Memory B cell (primary cell): Measurements from ENCODE around the gene MEF2A.
A peak's percentile ranks its signal among the peaks of the same experiment; 100 is the strongest.

Experiments
- ATAC-seq: fragments of 150-1000 bp; cut with Tn5 transposase; 2 replicates; pipeline ENCODE4 v1.10.0; 2021; ENCODE audit warnings: low read depth, mild to moderate bottlenecking, moderate library complexity
- DNase-seq, 2 donors: peaks; one replicate each; pipeline ENCODE4 v3.0.0; 2022; ENCODE audit warnings: low spot score in 2 of 2
- H3K27ac Mint-ChIP-seq: one replicate; pipeline ENCODE4 v1.8.0; 2022; ENCODE audit warnings: mild to moderate bottlenecking, moderate library complexity, mixed read lengths
- H3K27me3 Mint-ChIP-seq: one replicate; pipeline ENCODE4 v1.8.0; 2022; ENCODE audit warnings: mixed read lengths
- H3K36me3 Mint-ChIP-seq: one replicate; pipeline ENCODE4 v1.8.0; 2022; ENCODE audit warnings: mild to moderate bottlenecking, mixed read lengths
- H3K4me1 Mint-ChIP-seq: one replicate; pipeline ENCODE4 v1.8.0; 2022; ENCODE audit warnings: mixed read lengths
- H3K4me3 Mint-ChIP-seq: one replicate; pipeline ENCODE4 v1.8.0; 2022; ENCODE audit warnings: mild to moderate bottlenecking, moderate library complexity, mixed read lengths
- H3K9me3 Mint-ChIP-seq: one replicate; pipeline ENCODE4 v1.8.0; 2022; ENCODE audit warnings: mixed read lengths

The MEF2A gene

DNA sequence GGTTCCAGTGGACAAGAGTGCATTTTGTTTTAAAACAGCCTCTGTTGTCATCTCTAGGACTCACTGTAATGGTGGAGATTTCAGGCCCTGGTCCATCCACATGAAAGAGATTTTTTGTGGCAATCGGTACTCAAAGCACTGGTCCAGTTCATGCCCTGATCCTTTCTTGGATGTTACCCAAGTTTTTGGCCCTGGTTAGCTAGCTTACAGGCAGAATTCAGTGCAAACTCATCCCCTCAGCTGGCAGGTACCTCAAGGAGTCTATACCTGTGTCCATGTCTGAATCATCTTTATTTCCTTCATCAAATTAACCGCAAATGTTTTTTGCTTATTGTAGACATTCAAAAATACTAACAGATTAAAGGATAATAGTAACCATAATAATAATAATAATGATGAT, 13.7 kb upstream of the MEF2A start:
- Mint-ChIP-seq H3K27ac (no peak overlapping the region), H3K9me3 (no peaks in the 10 kb centered on the region), H3K4me3 (no peak overlapping the region), H3K4me1 (peaks cover 28% of the 10 kb centered on the region), H3K27me3 (no peaks in the 10 kb centered on the region), H3K36me3 (no peaks in the 10 kb centered on the region)
- ATAC-seq (no peak), DNase-seq (no peak)

- Mint-ChIP-seq H3K27me3 (no peaks in the 10 kb centered on the region), H3K4me3 (no peak overlapping the region), H3K4me1 (peaks cover 32% of the 10 kb centered on the region), H3K9me3 (no peaks in the 10 kb centered on the region), H3K27ac (peak overlapping the region; percentile 69), H3K36me3 (no peaks in the 10 kb centered on the region)
- no peak for ATAC-seq
- no peak for DNase-seq
Observed at GRCh38 chr15:99554880-99555488, 10.8 kb upstream of the MEF2A start.

- Mint-ChIP-seq H3K9me3 (no peaks in the 10 kb centered on the region), H3K4me3 (no peak overlapping the region), H3K27me3 (no peaks in the 10 kb centered on the region), H3K4me1 (peaks cover 32% of the 10 kb centered on the region), H3K36me3 (no peaks in the 10 kb centered on the region), H3K27ac (peak overlapping the region; percentile 69)
- peak; percentile 91 for ATAC-seq
- DNase-seq: peak; percentile 16 to 18
Observed at GRCh38 chr15:99556011-99556410, 9.8 kb upstream of the MEF2A start.

GRCh38 chr15:99556578-99556977, 9.2 kb upstream of the MEF2A start:
- no peaks in the 10 kb centered on the region for H3K9me3 Mint-ChIP-seq
- no peak for ATAC-seq
- H3K4me3 Mint-ChIP-seq: no peak overlapping the region
- H3K27me3 Mint-ChIP-seq: no peaks in the 10 kb centered on the region
- H3K27ac Mint-ChIP-seq: peak overlapping the region; percentile 69
- H3K36me3 Mint-ChIP-seq: no peaks in the 10 kb centered on the region
- peaks cover 30% of the 10 kb centered on the region for H3K4me1 Mint-ChIP-seq
- no peak for DNase-seq

- Mint-ChIP-seq H3K4me1 (peaks cover 34% of the 10 kb centered on the region), H3K9me3 (no peaks in the 10 kb centered on the region), H3K36me3 (no peaks in the 10 kb centered on the region), H3K27me3 (no peaks in the 10 kb centered on the region), H3K27ac (peak overlapping the region; percentile 19), H3K4me3 (no peak overlapping the region)
- ATAC-seq: no peak
- DNase-seq: no peak
Observed at GRCh38 chr15:99558084-99558483, 7.7 kb upstream of the MEF2A start.

DNA sequence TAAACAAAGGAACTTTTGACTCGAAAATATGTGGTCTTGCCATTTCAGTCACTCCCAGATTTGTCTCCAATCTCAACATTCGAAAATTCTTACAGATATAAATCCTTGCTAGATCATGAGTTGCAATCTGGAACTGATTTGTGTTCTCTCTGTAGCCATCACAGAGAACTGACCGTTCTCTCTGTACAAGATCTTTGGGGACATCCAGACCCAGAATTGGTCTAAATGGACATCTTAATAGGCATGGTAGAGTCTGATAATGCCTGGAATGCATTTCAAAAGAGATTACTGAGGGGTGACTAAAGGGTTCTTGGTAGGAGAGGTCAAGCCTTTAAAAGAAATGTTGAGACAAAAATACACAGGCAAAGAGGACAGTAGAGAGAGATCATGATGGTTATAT, 7.2 kb upstream of the MEF2A start:
- Mint-ChIP-seq H3K9me3 (no peaks in the 10 kb centered on the region), H3K27me3 (no peaks in the 10 kb centered on the region), H3K36me3 (no peaks in the 10 kb centered on the region), H3K4me1 (peaks cover 37% of the 10 kb centered on the region), H3K4me3 (no peak overlapping the region), H3K27ac (no peak overlapping the region)
- no peak for DNase-seq
- ATAC-seq: no peak

GRCh38 chr15:99561476-99562230, 4.1 kb upstream of the MEF2A start:
- Mint-ChIP-seq H3K36me3 (no peaks in the 10 kb centered on the region), H3K27ac (peak overlapping the region; percentile 60), H3K4me1 (peaks cover 33% of the 10 kb centered on the region), H3K4me3 (no peak overlapping the region), H3K9me3 (no peaks in the 10 kb centered on the region), H3K27me3 (no peaks in the 10 kb centered on the region)
- DNase-seq (no peak), ATAC-seq (no peak)

- H3K27me3 Mint-ChIP-seq: no peaks in the 10 kb centered on the region
- H3K27ac Mint-ChIP-seq: peak overlapping the region; percentile 60
- ATAC-seq (no peak), DNase-seq (no peak)
- no peaks in the 10 kb centered on the region for H3K9me3 Mint-ChIP-seq
- peaks cover 35% of the 10 kb centered on the region for H3K4me1 Mint-ChIP-seq
- no peaks in the 10 kb centered on the region for H3K36me3 Mint-ChIP-seq
- H3K4me3 Mint-ChIP-seq: no peak overlapping the region
Observed at GRCh38 chr15:99562238-99562637, 3.5 kb upstream of the MEF2A start.

DNA sequence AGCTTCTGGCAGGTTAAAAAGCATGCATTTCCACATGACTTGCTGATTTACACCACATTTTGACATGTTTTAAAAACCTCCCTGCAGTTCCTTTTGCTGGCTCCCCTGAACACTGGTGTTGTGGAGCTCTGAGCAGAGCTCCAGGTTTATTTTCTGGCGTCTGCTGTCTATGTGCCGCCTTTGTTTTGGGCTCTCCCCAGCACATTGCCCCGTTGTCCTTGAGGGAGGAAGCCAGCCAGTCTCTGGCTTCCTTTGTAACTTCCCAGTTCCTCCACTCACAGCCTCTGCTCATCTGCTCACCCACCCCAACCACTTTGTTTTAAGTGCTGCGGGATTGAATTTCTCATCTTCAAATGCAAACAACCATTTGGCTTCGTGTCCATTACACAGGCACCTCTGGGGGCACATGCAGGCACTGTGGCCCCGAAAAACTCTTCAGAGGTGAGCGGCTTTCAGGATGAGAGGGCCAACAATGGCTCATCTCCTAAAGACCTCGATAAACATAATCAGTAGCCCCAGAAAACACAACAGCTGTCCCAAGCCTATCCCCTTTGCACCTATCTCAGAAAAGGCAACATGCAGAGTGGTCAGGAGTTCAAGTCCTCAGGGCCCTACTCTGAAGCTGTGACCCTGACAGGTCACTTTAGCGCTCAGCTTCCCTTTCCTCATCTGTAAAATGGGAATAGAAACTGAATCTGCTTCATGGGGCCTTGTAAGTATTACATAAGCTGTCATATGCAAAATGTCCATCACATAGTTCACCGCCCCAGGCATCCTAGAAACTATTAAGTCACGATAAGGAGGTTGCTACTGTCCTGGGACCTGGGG, 1.3 kb upstream of the MEF2A start:
- H3K9me3 Mint-ChIP-seq: no peaks in the 10 kb centered on the region
- peaks cover 40% of the 10 kb centered on the region for H3K4me1 Mint-ChIP-seq
- DNase-seq: peak; percentile 3 to 20
- peak; percentile 48 for ATAC-seq
- H3K36me3 Mint-ChIP-seq: peaks cover 3% of the 10 kb centered on the region
- H3K4me3 Mint-ChIP-seq: peak overlapping the region; percentile 59
- peak overlapping the region; percentile 99 for H3K27ac Mint-ChIP-seq
- no peaks in the 10 kb centered on the region for H3K27me3 Mint-ChIP-seq

GRCh38 chr15:99565049-99565298, 810 bp upstream of the MEF2A start:
- peaks cover 40% of the 10 kb centered on the region for H3K4me1 Mint-ChIP-seq
- H3K27me3 Mint-ChIP-seq: no peaks in the 10 kb centered on the region
- DNase-seq (peak in 1 of 2 donors; percentile 77), ATAC-seq (no peak)
- peak overlapping the region; percentile 99 for H3K27ac Mint-ChIP-seq
- H3K4me3 Mint-ChIP-seq: peak overlapping the region; percentile 59
- peaks cover 3% of the 10 kb centered on the region for H3K36me3 Mint-ChIP-seq
- no peaks in the 10 kb centered on the region for H3K9me3 Mint-ChIP-seq

GRCh38 chr15:99566157-99566897, 543 bp downstream of the MEF2A start:
- peaks cover 3% of the 10 kb centered on the region for H3K36me3 Mint-ChIP-seq
- peak; percentile 11 for ATAC-seq

GRCh38 chr15:99568625-99569352, 3.0 kb downstream of the MEF2A start:
- Mint-ChIP-seq H3K27ac (peak overlapping the region; percentile 86), H3K4me1 (peaks cover 37% of the 10 kb centered on the region), H3K9me3 (no peaks in the 10 kb centered on the region), H3K27me3 (no peaks in the 10 kb centered on the region), H3K36me3 (peaks cover 11% of the 10 kb centered on the region), H3K4me3 (peak overlapping the region; percentile 70)
- no peak for ATAC-seq
- no peak for DNase-seq

More at GRCh38 chr15:99566157-99566897, 543 bp downstream of the MEF2A start:
- H3K27ac Mint-ChIP-seq: peak overlapping the region; percentile 99
- H3K4me3 Mint-ChIP-seq: peak overlapping the region; percentile 99
- peaks cover 39% of the 10 kb centered on the region for H3K4me1 Mint-ChIP-seq
- peak; percentile 39 to 65 for DNase-seq
- H3K9me3 Mint-ChIP-seq: no peaks in the 10 kb centered on the region
- H3K27me3 Mint-ChIP-seq: no peaks in the 10 kb centered on the region

DNA sequence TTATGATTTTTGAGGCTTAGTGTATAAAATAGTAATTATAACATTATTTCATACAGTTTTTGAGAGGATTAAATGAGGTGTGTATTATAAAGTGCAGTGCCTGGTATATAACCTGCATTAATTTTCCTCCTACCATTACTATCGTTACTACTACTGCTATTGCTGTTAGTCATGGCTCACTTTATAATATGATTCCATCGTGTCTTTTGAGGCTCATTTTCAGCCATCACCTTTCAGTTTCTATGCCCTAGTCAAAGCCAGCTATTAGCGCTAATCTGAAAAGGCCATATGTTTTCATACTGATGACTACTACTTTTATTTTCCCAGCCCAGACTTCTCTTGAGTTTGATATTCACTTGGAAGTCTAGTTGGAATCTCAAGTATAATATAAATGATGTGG, 5.5 kb downstream of the MEF2A start:
- no peaks in the 10 kb centered on the region for H3K9me3 Mint-ChIP-seq
- H3K4me1 Mint-ChIP-seq: peaks cover 43% of the 10 kb centered on the region
- no peak for DNase-seq
- H3K27me3 Mint-ChIP-seq: no peaks in the 10 kb centered on the region
- H3K36me3 Mint-ChIP-seq: peaks cover 16% of the 10 kb centered on the region
- peak overlapping the region; percentile 3 for H3K4me3 Mint-ChIP-seq
- no peak overlapping the region for H3K27ac Mint-ChIP-seq
- no peak for ATAC-seq
